ENCODE results near the gene CMTM3.

Gene CMTM3

DNA sequence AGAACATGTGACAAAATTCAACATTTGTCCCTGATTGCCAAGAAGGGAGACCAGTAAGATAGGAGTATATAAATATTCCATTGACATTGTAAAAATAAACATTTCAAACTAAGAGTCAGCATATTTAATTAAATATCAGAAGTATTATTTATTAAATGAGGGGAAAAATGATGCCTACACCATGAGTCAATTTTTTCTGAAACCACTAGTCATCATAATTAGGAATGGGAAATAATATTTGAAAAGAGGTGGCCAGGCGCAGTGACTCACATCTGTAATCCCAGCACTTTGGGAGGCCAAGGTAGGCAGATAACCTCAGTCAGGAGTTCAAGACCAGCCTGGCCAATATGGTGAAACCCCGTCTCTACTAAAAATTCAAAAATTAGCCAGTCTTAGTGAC, 36.1 kb upstream of the CMTM3 start:
- H4K20me1 ChIP-seq (ENCODE audit: insufficient read depth) = no peaks in the 10 kb centered on the region
- no peaks in the 10 kb centered on the region for H3K4me1 ChIP-seq (ENCODE audit: low read depth, poor library complexity, severe bottlenecking)
- H3K4me2 ChIP-seq = no peak overlapping the region
- no peaks in the 10 kb centered on the region for H3K27me3 ChIP-seq (ENCODE audit: insufficient read depth, low read depth)
- H3K4me3 ChIP-seq (IDR thresholded peaks at IDR 0.05; ENCODE audit: insufficient read depth, low read depth, low read length) = no peak overlapping the region
- no peak overlapping the region for H2AFZ ChIP-seq (ENCODE audit: low read depth)
- H3K9ac ChIP-seq = no peak overlapping the region
- no peaks in the 10 kb centered on the region for H3K36me3 ChIP-seq (ENCODE audit: insufficient read depth)
- TF ChIP-seq, protein P1, sequence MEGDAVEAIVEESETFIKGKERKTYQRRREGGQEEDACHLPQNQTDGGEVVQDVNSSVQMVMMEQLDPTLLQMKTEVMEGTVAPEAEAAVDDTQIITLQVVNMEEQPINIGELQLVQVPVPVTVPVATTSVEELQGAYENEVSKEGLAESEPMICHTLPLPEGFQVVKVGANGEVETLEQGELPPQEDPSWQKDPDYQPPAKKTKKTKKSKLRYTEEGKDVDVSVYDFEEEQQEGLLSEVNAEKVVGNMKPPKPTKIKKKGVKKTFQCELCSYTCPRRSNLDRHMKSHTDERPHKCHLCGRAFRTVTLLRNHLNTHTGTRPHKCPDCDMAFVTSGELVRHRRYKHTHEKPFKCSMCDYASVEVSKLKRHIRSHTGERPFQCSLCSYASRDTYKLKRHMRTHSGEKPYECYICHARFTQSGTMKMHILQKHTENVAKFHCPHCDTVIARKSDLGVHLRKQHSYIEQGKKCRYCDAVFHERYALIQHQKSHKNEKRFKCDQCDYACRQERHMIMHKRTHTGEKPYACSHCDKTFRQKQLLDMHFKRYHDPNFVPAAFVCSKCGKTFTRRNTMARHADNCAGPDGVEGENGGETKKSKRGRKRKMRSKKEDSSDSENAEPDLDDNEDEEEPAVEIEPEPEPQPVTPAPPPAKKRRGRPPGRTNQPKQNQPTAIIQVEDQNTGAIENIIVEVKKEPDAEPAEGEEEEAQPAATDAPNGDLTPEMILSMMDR (conservative IDR thresholded peaks at IDR 0.05; ENCODE audit: low read depth, low read length) = no peak
- no peak overlapping the region for H3K27ac ChIP-seq
- H3K79me2 ChIP-seq (ENCODE audit: insufficient read depth, low read depth) = no peaks in the 10 kb centered on the region

DNA sequence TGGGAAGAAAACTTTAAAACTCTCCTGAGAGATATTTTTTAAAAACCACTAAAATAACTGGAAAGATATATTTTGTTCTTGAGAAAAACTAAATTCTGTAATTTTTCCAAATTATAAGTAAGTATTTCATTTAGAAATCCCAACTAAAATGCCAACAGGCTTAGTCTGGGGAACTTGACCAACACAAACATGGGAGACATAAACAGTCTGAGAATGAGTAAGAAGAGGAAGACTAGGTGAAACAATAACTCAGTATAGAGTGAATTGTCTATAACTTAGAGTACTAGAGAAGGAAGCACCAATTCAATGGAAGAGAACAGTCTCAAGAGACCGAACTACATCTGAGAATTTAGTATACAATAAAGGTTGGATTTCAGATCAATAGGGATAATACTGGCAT, 35.4 kb upstream of the CMTM3 start:
- Histone ChIP-seq H3K9ac (no peak overlapping the region), H3K27me3 (ENCODE audit: insufficient read depth, low read depth) (no peaks in the 10 kb centered on the region), H3K27ac (no peak overlapping the region), H3K79me2 (ENCODE audit: insufficient read depth, low read depth) (no peaks in the 10 kb centered on the region), H3K36me3 (ENCODE audit: insufficient read depth) (no peaks in the 10 kb centered on the region), H4K20me1 (ENCODE audit: insufficient read depth) (no peaks in the 10 kb centered on the region), H2AFZ (ENCODE audit: low read depth) (no peak overlapping the region), H3K4me1 (ENCODE audit: low read depth, poor library complexity, severe bottlenecking) (no peaks in the 10 kb centered on the region), H3K4me2 (no peak overlapping the region), H3K4me3 (IDR thresholded peaks at IDR 0.05; ENCODE audit: insufficient read depth, low read depth, low read length) (no peak overlapping the region)
- TF ChIP-seq, protein P1 (conservative IDR thresholded peaks at IDR 0.05; ENCODE audit: low read depth, low read length) = no peak

DNA sequence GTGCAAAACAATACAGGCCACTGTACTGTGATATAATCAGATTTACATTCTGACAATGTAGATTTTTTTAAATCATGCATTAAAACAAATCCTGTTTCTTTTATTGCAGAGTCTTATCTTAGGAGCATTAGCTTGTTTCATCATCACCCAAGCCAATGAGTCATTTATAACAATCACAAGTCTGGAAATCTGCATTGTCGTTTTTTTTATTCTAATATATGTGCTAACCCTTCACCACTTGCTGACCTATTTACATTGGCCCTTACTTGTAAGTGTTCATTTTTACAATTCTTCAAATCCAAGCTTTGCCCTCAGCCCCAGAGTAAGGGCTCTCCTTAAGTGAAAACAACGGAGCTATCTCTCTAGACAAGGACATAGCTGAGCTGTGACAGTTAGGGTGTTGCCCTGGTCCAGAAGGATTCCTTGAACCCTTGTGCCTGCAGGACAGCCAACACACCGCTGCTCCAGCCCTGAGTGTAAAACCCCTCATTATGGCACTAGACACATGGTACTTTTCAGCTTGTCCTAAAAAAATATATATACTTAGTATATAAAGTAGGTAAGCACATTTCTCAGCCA, 34.6 kb upstream of the CMTM3 start:
- TF ChIP-seq, protein P1 (conservative IDR thresholded peaks at IDR 0.05; ENCODE audit: low read depth, low read length) = no peak
- Histone ChIP-seq H3K4me1 (ENCODE audit: low read depth, poor library complexity, severe bottlenecking) (no peaks in the 10 kb centered on the region), H3K4me2 (no peak overlapping the region), H3K79me2 (ENCODE audit: insufficient read depth, low read depth) (no peaks in the 10 kb centered on the region), H3K4me3 (IDR thresholded peaks at IDR 0.05; ENCODE audit: insufficient read depth, low read depth, low read length) (no peak overlapping the region), H2AFZ (ENCODE audit: low read depth) (no peak overlapping the region), H3K27me3 (ENCODE audit: insufficient read depth, low read depth) (no peaks in the 10 kb centered on the region), H3K9ac (no peak overlapping the region), H3K27ac (no peak overlapping the region), H4K20me1 (ENCODE audit: insufficient read depth) (no peaks in the 10 kb centered on the region), H3K36me3 (ENCODE audit: insufficient read depth) (no peaks in the 10 kb centered on the region)

DNA sequence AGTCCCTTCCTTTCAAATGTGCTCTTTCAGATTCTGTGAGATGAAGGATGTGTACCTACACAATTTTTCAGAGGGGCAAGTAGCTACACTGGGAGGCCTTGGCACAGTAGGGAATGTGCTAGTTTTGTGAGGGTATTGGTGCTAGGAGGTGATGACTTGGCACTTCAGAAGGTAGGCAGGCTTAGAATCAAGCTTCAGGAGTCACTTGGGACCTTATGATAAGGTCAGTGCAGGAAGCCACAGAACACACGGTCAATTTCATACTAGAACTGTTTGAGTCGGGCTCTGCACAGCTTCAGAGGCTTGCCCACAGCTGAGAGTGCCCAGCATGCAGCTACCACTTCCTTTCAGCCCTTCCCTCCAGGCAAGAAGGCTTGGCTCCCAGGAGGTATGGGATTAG, 32.1 kb upstream of the CMTM3 start:
- no peak overlapping the region for H3K9ac ChIP-seq
- no peak overlapping the region for H3K27ac ChIP-seq
- H3K4me2 ChIP-seq = no peak overlapping the region

More for the DNA sequence above, 32.1 kb upstream of the CMTM3 start:
- Histone ChIP-seq H3K36me3 (ENCODE audit: insufficient read depth) (no peaks in the 10 kb centered on the region), H4K20me1 (ENCODE audit: insufficient read depth) (no peaks in the 10 kb centered on the region), H2AFZ (ENCODE audit: low read depth) (no peak overlapping the region), H3K4me3 (IDR thresholded peaks at IDR 0.05; ENCODE audit: insufficient read depth, low read depth, low read length) (no peak overlapping the region), H3K4me1 (ENCODE audit: low read depth, poor library complexity, severe bottlenecking) (no peaks in the 10 kb centered on the region), H3K27me3 (ENCODE audit: insufficient read depth, low read depth) (no peaks in the 10 kb centered on the region), H3K79me2 (ENCODE audit: insufficient read depth, low read depth) (no peaks in the 10 kb centered on the region)
- TF ChIP-seq, protein P1 (conservative IDR thresholded peaks at IDR 0.05; ENCODE audit: low read depth, low read length) = no peak
